Endothelial cell of umbilical vein (primary cell): ENCODE data around the gene LMAN2. TPM values are rescaled to one million over a fixed set of nuclear protein-coding genes. Genes with fewer than 3 reads are reported as not detected.

ENCODE experiments used
- BruUV-seq: library from RNA; stranded (reverse); fragments of 400-500 nt; replicated peaks from 2 replicates; lab custom pipeline; 2021; lab: Mats Ljungman, UMichigan
- CTCF ChIA-PET: fragments of 300-600, 350-600 bp; sonication (Branson Sonifier 250); formaldehyde crosslinking; loops from one replicate; lab custom pipeline; 2021; ENCODE audit warnings: antibody characterized with exemption, inconsistent platforms; lab: Charles Lee
- POLR2A ChIA-PET: fragments of 300-600, 350-600 bp; sonication (Branson Sonifier 250); formaldehyde crosslinking; loops from one replicate; lab custom pipeline; 2021; ENCODE audit warnings: antibody characterized with exemption, inconsistent platforms; lab: Charles Lee
- DNase-seq: peaks from one replicate; pipeline ENCODE4 v3.0.0-alpha.2; 2011; ENCODE audit warnings: low read depth, low spot score
- FAIRE-seq: peaks from 2 replicates; lab custom pipeline; 2011; peaks lifted over from hg19 to GRCh38; lab: Jason Lieb, UNC
- H2AFZ ChIP-seq: 2 replicates; pipeline ENCODE4 v1.6.0; 2012; ENCODE audit warnings: low read depth, low read length, control low read depth, inconsistent platforms
- H3K27ac ChIP-seq: 2 replicates; pipeline ENCODE4 v1.5.1; 2011; ENCODE audit warnings: low read depth, mild to moderate bottlenecking, control low read depth, low read length, moderate library complexity; ENCODE audit not compliant: insufficient read depth
- H3K27me3 ChIP-seq, 2 experiments: 2 replicates each; pipeline versions ENCODE4 v1.6.0 to v1.6.1; 2011; ENCODE audit warnings: low read length in 2 of 2, mixed read lengths in 1 of 2; ENCODE audit not compliant: control insufficient read depth in 2 of 2, insufficient read depth in 2 of 2
- H3K36me3 ChIP-seq, 2 experiments: 2 replicates in 1 of 2; 3 replicates in 1 of 2; pipeline ENCODE4 v1.5.1; 2011; ENCODE audit warnings: low read length in 2 of 2, mild to moderate bottlenecking in 1 of 2, moderate library complexity in 1 of 2; ENCODE audit not compliant: control insufficient read depth in 2 of 2, insufficient read depth in 2 of 2; ENCODE audit errors: extremely low read depth in 1 of 2
- H3K4me1 ChIP-seq: 3 replicates; pipeline ENCODE4 v1.5.1; 2011; ENCODE audit warnings: mild to moderate bottlenecking, low read length; ENCODE audit not compliant: control insufficient read depth, insufficient read depth; ENCODE audit errors: extremely low read depth
- H3K4me2 ChIP-seq: 2 replicates; pipeline ENCODE4 v1.6.1; 2011; ENCODE audit warnings: low read length, control low read depth, mixed read lengths; ENCODE audit not compliant: insufficient read depth
- H3K4me3 ChIP-seq, 3 experiments: fragments of 200-600 bp in 1 of 3; sonication (generic), shearing (Covaris generic) in 1 of 3; replicated peaks in 1 of 3; 2 replicates each; pipeline ENCODE4 v1.5.1; 2011 to 2016; ENCODE audit warnings: control low read depth in 3 of 3, low read length in 3 of 3, mild to moderate bottlenecking in 2 of 3, inconsistent platforms in 1 of 3, low read depth in 1 of 3, moderate library complexity in 1 of 3; ENCODE audit not compliant: insufficient read depth in 1 of 3
- H3K79me2 ChIP-seq: 2 replicates; pipeline ENCODE4 v1.6.0; 2012; ENCODE audit warnings: low read length, inconsistent platforms; ENCODE audit not compliant: control insufficient read depth, insufficient read depth
- H3K9ac ChIP-seq: replicated peaks from 2 replicates; pipeline ENCODE3; 2011; ENCODE audit warnings: low read length, control low read depth; ENCODE audit not compliant: insufficient read depth; ENCODE audit errors: extremely low read depth
- H3K9me1 ChIP-seq: replicated peaks from 3 replicates; pipeline ENCODE4 v1.6.0; 2011; ENCODE audit warnings: mild to moderate bottlenecking, low read length; ENCODE audit not compliant: control insufficient read depth, insufficient read depth; ENCODE audit errors: extremely low read depth
- H3K9me3 ChIP-seq: replicated peaks from 2 replicates; pipeline ENCODE4 v1.5.1; 2012; ENCODE audit warnings: low read length, inconsistent platforms; ENCODE audit not compliant: control insufficient read depth, insufficient read depth
- H4K20me1 ChIP-seq: replicated peaks from 2 replicates; pipeline ENCODE3; 2011; ENCODE audit warnings: mild to moderate bottlenecking, low read length; ENCODE audit not compliant: control insufficient read depth, insufficient read depth; ENCODE audit errors: extremely low read depth
- CTCF ChIP-seq, 2 donors: IDR thresholded peaks; 1 replicate in 1 of 2; 2 replicates in 1 of 2; pipeline ENCODE4 v1.5.1; 2011; ENCODE audit warnings: low read length in 2 of 2, mild to moderate bottlenecking in 2 of 2, moderate library complexity in 2 of 2, control low read depth in 1 of 2, inconsistent platforms in 1 of 2, low read depth in 1 of 2; ENCODE audit not compliant: insufficient read depth in 1 of 2; ENCODE audit errors: extremely low read depth in 1 of 2
- EZH2 ChIP-seq: IDR thresholded peaks from 2 replicates; pipeline ENCODE4 v1.6.1; 2012; ENCODE audit warnings: borderline replicate concordance, low read depth, mild to moderate bottlenecking, moderate library complexity, low read length, inconsistent platforms; ENCODE audit not compliant: severe bottlenecking
- FOS ChIP-seq: IDR thresholded peaks from 2 replicates; pipeline ENCODE4 v1.6.1; 2011; ENCODE audit warnings: mild to moderate bottlenecking, low read length, moderate library complexity, borderline replicate concordance; ENCODE audit not compliant: insufficient read depth
- GATA2 ChIP-seq: IDR thresholded peaks from 2 replicates; pipeline ENCODE4 v1.7.0; 2011; ENCODE audit warnings: low read depth, mild to moderate bottlenecking, moderate library complexity, mixed read lengths, low read length; ENCODE audit not compliant: insufficient read length, insufficient read depth
- JUN ChIP-seq: IDR thresholded peaks from 2 replicates; pipeline ENCODE4 v1.6.1; 2011; ENCODE audit warnings: borderline replicate concordance, low read depth; ENCODE audit not compliant: insufficient read length, insufficient read depth
- MAX ChIP-seq: IDR thresholded peaks from 2 replicates; pipeline ENCODE4 v1.6.1; 2011; ENCODE audit not compliant: insufficient read depth, insufficient read length
- MYC ChIP-seq: IDR thresholded peaks from one replicate; pipeline ENCODE4 v1.6.1; 2011; ENCODE audit warnings: mild to moderate bottlenecking, low read depth, low read length
- POLR2A ChIP-seq: IDR thresholded peaks from 2 replicates; pipeline ENCODE4 v1.6.1; 2012; ENCODE audit warnings: low read depth, mild to moderate bottlenecking, control low read depth, low read length
- POLR2AphosphoS5 ChIP-seq: IDR thresholded peaks from 2 replicates; pipeline ENCODE4 v1.6.1; 2012; ENCODE audit warnings: low read depth, mild to moderate bottlenecking, control low read depth, low read length, moderate library complexity; ENCODE audit not compliant: insufficient read depth
- dilution Hi-C: fragments of 300-500 bp; cut with MboI; formaldehyde crosslinking; loops from one replicate; pipeline ENCODE4 v1.15.0; 2019; ENCODE audit warnings: low sequenced_read_pairs; ENCODE audit not compliant: extremely low pct_ligation_motif_present
- intact Hi-C: fragments of 100-400 bp; cut with micrococcal nuclease; formaldehyde crosslinking; loops from one replicate; pipeline ENCODE4 v1.10.0; 2022
- polyA plus RNA-seq, 4 experiments: library from polyadenylated mRNA; depleted of rRNA in 3 of 4; stranded (reverse) in 3 of 4; unstranded in 1 of 4; fragments of >200 nt; gene quantifications; 2 replicates each; pipeline versions ENCODE4 v1.2.1 to v1.2.3, GENCODE V29; 2011 to 2012; ENCODE audit warnings: missing spikeins in 1 of 4
- total RNA-seq: library from RNA; stranded (reverse); gene quantifications from 2 replicates; pipeline ENCODE4 v1.2.3, GENCODE V29; 2021

LMAN2 gene
- total and polyA plus RNA-seq, 2 donors (not counting 3 experiments of a cell fraction or from before 2014, with no cell fraction given), result 151 to 370 TPM

- no peak overlapping the region for H3K4me2 ChIP-seq
- peaks cover 21% of the 10 kb centered on the region for H3K4me1 ChIP-seq
- H3K79me2 ChIP-seq, result peaks cover 5% of the 10 kb centered on the region
- TF ChIP-seq MYC (no peak), MAX (no peak), POLR2AphosphoS5 (no peak), FOS (no peak), EZH2 (no peak), CTCF (IDR thresholded peaks at IDR 0.05; ENCODE audit: extremely low read depth in 1 of 2, insufficient read depth in 1 of 2, low read depth in 1 of 2, low read length in 2 of 2) (no peak), JUN (no peak), POLR2A (no peak), GATA2 (no peak)
- no peak overlapping the region for H3K27ac ChIP-seq
- ChIA-PET CTCF (interaction anchor here (1.0 to 6.3 kb wide), 4 partner anchors 11 to 28 kb away, joined by 3 to 31 read pairs (median 4); no protein-coding TSS in a partner anchor), POLR2A (no interaction called here)
- H3K27me3 ChIP-seq, result no peaks in the 10 kb centered on the region
- H3K36me3 ChIP-seq, result no peaks in the 10 kb centered on the region
- H3K9me1 ChIP-seq, result no peaks in the 10 kb centered on the region
- H3K4me3 ChIP-seq, result no peak overlapping the region
- FAIRE-seq (no peak), DNase-seq (no peak)
- no peaks in the 10 kb centered on the region for H3K9me3 ChIP-seq
- no peak overlapping the region for H3K9ac ChIP-seq
- no TSS peak for BruUV-seq
- H2AFZ ChIP-seq, result no peak overlapping the region
- intact Hi-C loops (no loop called here), dilution Hi-C loops (no loop called here)
- no peaks in the 10 kb centered on the region for H4K20me1 ChIP-seq
Observed at GRCh38 chr5:177355868-177356168, 4.3 kb upstream of the LMAN2 start.
